Choroid plexus epithelial cell (primary cell): ENCODE data around the gene RIMBP2.

Experiments
- DNase-seq: peaks from one replicate; pipeline ENCODE4 v3.0.0-alpha.2; 2010; ENCODE audit warnings: low read depth
- H3K4me3 ChIP-seq: 2 replicates; pipeline ENCODE4 v1.5.1; 2011; ENCODE audit warnings: low read depth, mild to moderate bottlenecking, control low read depth, low read length, moderate library complexity
- TF ChIP-seq, protein P1 (sequence below): conservative IDR thresholded peaks from 2 replicates; pipeline ENCODE4 v1.5.1; 2011; ENCODE audit warnings: low read depth, mild to moderate bottlenecking, control low read depth, inconsistent platforms, low read length, moderate library complexity

Gene RIMBP2

DNA sequence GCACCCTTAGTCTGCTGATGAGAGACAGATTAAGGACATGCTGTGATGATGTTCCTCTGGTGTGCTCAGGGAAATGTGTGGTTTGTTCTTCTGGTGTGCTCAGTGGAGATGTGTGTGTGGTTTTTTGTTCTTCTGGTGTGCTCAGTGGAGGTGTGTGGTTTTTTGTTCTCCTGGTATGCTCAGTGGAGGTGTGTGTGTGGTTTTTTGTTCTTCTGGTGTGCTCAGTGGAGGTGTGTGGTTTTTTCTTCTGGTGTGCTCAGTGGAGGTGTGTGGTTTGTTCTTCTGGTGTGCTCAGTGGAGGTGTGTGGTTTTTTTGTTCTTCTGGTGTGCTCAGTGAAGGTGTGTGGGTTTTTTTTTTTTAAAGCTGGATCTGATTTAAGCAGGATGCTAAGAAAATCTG lies 363.0 kb downstream of the RIMBP2 start:
- TF ChIP-seq, protein P1, sequence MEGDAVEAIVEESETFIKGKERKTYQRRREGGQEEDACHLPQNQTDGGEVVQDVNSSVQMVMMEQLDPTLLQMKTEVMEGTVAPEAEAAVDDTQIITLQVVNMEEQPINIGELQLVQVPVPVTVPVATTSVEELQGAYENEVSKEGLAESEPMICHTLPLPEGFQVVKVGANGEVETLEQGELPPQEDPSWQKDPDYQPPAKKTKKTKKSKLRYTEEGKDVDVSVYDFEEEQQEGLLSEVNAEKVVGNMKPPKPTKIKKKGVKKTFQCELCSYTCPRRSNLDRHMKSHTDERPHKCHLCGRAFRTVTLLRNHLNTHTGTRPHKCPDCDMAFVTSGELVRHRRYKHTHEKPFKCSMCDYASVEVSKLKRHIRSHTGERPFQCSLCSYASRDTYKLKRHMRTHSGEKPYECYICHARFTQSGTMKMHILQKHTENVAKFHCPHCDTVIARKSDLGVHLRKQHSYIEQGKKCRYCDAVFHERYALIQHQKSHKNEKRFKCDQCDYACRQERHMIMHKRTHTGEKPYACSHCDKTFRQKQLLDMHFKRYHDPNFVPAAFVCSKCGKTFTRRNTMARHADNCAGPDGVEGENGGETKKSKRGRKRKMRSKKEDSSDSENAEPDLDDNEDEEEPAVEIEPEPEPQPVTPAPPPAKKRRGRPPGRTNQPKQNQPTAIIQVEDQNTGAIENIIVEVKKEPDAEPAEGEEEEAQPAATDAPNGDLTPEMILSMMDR: no peak
- no peak overlapping the region for H3K4me3 ChIP-seq
- no peak for DNase-seq

DNA sequence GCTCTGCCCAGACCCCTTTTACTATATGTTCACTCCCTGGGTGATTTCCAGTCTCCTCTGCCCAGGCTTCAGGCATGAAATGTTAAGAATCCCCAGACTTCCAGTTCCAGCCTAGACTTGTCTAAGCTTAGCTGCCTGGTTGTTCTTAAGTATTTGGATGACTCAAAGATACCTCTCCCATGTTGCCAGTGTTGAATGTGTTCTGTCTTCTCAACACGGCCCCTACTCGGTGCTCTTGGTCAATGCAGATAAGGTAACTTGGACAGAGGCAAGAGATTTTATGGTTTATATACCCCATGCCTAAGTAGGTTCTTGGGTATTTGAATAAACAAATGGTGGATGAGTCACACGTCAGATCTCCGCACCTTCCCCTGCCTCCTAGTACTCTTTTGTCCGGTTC lies 364.8 kb downstream of the RIMBP2 start:
- no peak for DNase-seq
- TF ChIP-seq, protein P1: no peak
- no peak overlapping the region for H3K4me3 ChIP-seq

DNA sequence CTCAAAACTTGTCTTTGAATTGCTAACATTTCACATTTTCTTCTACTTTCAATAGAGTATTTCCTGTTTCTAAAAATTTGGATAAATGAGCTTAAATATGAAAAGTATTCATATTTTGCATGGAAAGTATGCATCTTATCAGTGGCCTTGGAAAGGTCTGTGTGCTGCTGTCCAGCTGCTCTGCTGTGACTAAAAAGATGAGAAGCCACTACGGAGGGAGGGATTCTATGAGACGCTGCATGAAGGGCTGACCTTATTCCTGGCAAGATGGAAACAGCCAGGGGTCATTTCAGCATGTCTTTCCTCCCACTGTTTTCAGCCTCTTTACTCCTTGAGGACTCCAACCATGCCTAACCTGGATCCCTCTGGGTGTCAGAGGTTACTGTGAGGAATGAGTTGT lies 365.4 kb downstream of the RIMBP2 start:
- TF ChIP-seq, protein P1: no peak
- DNase-seq: no peak
- no peak overlapping the region for H3K4me3 ChIP-seq

DNA sequence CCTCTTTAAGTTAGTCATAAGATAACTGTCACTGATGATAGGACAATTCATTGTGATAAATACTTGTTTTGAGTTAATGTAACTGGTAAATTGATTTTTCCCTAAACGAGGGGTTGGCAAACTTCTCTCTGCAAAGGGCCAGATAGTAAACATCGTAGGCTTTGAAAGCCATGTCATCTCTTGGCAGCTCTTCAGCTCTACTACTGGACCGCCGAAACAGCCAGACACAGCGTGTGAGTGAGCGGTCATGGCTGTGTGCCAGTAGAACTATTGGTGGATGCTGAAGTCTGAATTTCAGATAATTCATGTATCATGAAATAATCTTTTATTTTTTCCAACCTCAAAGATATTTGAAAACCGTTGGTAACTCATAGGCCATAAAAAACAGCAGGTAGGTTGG lies 368.5 kb downstream of the RIMBP2 start:
- TF ChIP-seq, protein P1: no peak
- H3K4me3 ChIP-seq: no peak overlapping the region
- no peak for DNase-seq
